ENCODE measurements around the gene TSHZ2.

The TSHZ2 gene

GRCh38 chr20:52996130-52996529 lies 24.0 kb downstream of the TSHZ2 start:
- TF ChIP-seq CTCF (IDR thresholded peaks at IDR 0.05; ENCODE audit: low read depth, low read length, missing control alignments) = no peak
- no peak overlapping the region for H3K4me3 ChIP-seq (ENCODE audit: low read depth, low read length)
- no peak for DNase-seq (ENCODE audit: low read depth)

DNA sequence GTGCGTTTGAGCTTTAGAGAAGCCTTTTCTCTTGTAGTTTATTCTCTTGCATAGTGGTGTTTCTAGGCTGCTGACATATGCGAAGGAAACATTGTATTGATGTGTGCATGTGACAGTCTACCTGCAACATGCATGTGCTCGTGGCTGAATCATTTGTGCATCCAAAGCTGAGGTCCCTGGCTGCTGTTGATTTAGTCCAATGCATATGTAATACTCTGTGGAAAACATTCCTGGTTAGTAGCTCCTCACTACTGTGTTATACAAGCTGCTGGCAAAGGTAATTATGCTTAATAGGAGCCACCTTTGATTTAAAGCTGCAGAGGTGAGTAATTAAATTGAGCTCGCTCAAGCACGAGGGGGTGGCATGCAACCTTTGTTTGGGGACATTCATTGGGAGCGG lies 24.5 kb downstream of the TSHZ2 start:
- no peak overlapping the region for H3K4me3 ChIP-seq (ENCODE audit: low read depth, low read length)
- TF ChIP-seq CTCF (IDR thresholded peaks at IDR 0.05; ENCODE audit: low read depth, low read length, missing control alignments) = no peak
- DNase-seq (ENCODE audit: low read depth) = no peak

DNA sequence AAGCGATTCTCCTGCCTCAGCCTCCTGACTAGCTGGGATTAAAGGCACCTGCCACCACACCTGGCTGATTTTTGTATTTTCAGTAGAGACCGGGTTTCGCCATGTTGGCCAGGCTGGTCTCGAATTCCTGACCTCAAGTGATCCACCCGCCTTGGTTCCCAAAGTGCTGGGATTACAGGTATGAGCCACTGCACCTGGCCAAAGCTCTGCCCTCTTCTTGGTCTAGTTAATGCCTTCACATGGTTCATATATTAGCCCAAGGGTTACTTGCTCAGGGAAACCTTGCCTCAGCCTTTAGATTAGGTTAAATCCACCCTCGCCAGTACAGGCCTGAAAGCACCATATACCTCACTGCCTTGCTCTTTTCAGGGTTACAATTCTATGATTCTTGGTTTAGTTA lies 26.1 kb downstream of the TSHZ2 start:
- no peak for DNase-seq (ENCODE audit: low read depth)
- H3K4me3 ChIP-seq (ENCODE audit: low read depth, low read length) = no peak overlapping the region
- no peak for TF ChIP-seq CTCF (IDR thresholded peaks at IDR 0.05; ENCODE audit: low read depth, low read length, missing control alignments)

DNA sequence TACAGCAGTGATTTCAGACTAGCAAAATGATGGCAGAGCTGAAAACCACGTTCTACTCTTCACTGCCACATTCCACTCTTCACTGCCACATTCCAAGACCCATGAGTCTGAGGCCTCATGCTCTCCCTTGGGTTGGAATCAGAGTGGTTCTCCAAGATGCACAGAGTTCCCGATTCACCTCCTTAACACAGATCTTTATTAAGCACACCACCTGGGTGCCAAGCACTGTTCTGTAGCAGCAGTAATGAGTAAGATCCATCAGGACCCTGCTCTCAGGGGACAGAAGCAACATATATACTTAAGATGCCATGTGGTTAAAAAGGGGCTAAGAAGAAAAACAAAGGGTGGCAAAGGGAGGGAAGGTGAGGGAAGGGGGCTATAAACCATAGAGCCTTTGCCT lies 26.9 kb downstream of the TSHZ2 start:
- no peak for TF ChIP-seq CTCF (IDR thresholded peaks at IDR 0.05; ENCODE audit: low read depth, low read length, missing control alignments)
- DNase-seq (ENCODE audit: low read depth) = no peak
- H3K4me3 ChIP-seq (ENCODE audit: low read depth, low read length) = no peak overlapping the region

- no peak for TF ChIP-seq CTCF (IDR thresholded peaks at IDR 0.05; ENCODE audit: low read depth, low read length, missing control alignments)
- DNase-seq (ENCODE audit: low read depth) = peak; percentile 53
- peak overlapping the region; percentile 18 for H3K4me3 ChIP-seq (ENCODE audit: low read depth, low read length)
Measured at GRCh38 chr20:53001498-53002301, 29.5 kb downstream of the TSHZ2 start.

DNA sequence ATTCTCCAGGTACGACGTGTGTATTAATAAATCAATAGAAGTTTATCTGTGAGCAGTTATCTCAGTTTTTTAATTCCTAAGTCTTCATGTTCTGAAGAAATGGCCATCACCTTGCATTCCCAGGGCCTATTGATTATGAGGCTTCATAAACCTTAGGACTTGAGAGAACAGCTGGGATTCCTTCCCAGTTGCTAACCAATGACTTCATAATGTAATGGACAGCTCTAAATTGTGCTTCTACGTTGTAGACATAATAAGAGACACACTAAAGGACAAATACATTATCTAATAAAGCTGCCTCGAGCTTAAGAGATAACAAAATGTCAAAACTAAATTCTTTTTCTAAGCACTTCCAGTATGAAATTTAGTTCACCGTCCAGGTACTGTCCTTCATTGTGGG lies 30.6 kb downstream of the TSHZ2 start:
- no peak for DNase-seq (ENCODE audit: low read depth)
- no peak overlapping the region for H3K4me3 ChIP-seq (ENCODE audit: low read depth, low read length)
- no peak for TF ChIP-seq CTCF (IDR thresholded peaks at IDR 0.05; ENCODE audit: low read depth, low read length, missing control alignments)

Data from GM12864 (cell line).